ENCODE data around the gene HTRA3.

Gene HTRA3

GRCh38 chr4:8270418-8270771 lies 841 bp downstream of the HTRA3 start:
- no peak for DNase-seq

GRCh38 chr4:8270912-8271815 lies 1.6 kb downstream of the HTRA3 start:
- no peak for DNase-seq

- DNase-seq = no peak
Observed at GRCh38 chr4:8271821-8272220, 2.3 kb downstream of the HTRA3 start.

- DNase-seq = no peak
Observed at GRCh38 chr4:8272472-8273428, 3.2 kb downstream of the HTRA3 start.

DNA sequence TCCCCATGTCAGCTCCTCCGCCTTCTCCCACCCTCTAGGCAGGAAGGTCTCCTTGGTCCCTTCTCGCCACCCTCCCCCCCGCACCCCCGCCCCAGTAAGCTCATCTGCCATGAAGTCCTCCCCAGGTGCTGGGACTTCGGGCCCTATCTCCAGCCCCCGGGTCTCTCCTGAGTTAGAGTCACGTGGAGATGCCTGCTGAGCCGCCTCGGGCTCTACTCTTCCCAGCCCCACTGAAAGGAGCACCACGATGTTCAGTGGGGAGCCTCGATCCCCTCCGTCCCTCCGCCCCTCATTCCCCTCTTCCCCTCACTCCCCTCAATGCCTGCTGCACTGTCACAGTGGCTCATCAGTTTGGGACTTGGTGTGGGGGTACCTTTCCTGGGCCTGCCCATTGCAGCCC lies 3.9 kb downstream of the HTRA3 start:
- DNase-seq = no peak

DNA sequence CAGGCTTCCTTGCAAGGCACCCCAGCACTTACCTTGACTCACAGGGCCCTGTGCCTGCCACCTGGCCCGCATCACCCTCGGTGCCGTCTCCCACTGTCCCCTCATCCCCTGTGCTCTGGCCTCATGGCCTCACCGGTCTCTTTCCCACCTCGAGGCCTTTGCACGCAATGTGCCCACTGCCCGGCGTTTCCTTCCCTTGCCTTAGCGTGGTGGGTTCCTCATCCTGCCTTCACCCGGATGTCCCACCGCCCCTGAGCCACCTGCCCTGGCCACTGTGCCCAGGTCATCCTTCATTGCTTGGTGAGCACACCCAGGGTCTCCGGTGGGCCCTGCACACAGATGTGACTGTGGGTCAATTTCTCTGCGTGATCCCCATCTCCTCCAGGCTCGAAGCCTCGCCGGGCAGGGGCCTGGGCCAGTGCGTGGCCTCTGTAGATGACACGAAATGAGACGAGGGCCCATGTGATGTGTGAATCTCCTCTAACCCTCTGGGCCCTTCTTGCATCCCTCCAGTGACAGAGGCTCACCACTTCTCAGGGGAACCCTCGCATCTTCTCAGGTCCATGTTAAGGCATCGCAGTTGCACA lies 4.6 kb downstream of the HTRA3 start:
- no peak for DNase-seq

GRCh38 chr4:8274765-8275547 lies 5.4 kb downstream of the HTRA3 start:
- DNase-seq = no peak

GRCh38 chr4:8275548-8275910 lies 6.0 kb downstream of the HTRA3 start:
- DNase-seq = no peak

DNA sequence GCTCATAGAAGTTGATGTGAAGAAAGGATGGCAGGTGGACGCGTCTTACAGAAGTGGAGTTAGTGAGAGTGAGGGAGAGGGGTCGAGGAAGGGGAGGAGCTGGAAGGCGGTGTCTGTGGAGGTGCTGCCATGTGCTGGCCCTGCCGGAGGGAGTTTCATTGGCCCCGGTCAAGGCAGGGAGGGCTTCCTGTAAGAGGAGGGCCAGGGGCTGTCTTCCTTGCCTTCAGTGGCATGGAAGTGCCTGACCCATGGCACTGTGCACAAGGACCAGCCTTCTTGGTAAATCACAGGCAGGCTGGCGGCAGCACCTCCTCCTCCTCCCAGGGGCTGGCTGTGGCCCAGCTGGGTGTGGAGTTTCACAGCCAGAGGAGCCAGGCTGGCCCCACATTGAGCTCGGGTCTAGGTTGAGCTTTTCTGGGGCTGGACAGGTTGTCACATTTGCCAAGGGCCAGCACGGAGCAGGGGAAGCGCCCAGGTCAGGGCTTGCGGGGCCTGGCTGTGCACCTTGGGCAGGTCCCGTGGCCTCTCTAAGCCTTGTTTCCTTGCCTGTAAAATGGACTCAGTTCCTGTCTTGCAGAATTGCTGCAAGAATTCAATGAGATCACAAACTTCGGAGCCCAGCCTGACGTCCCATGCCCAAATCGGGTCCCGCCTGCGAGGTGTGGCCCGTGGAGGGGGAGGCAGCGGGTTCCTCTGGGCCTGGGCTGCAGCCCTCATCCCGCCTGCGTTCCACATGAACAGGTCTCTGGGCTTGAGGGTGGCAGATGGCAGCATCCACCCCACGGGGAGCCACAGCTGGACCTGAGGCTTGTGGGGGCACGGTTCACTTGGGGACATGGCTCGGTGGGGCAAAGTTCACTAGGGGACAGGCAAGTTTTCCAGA lies 7.0 kb downstream of the HTRA3 start:
- DNase-seq = no peak

GRCh38 chr4:8277356-8278008 lies 7.9 kb downstream of the HTRA3 start:
- DNase-seq = no peak

DNA sequence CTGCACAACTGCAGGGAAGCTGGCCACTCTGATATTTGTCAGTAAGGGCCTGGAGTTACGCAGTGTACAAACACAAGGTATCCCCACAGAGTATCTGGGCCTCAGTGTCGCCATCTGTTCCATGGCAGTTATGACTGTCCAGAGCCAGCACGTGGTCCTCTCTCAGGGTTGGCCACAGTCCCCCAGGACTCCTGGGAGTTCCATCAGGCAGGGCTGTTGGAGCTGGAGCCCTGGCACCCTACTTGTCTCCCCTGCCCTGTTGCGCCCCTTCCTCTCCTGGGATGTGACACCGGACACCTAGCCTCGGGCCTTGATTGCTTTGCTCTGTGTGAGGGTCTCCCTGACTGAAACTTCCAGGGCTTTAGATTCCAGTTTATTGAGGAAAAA lies 8.4 kb downstream of the HTRA3 start:
- no peak for DNase-seq

- DNase-seq = no peak
Observed at GRCh38 chr4:8278421-8279287, 9.1 kb downstream of the HTRA3 start.

GRCh38 chr4:8279321-8280157 lies 10.0 kb downstream of the HTRA3 start:
- DNase-seq = no peak

- no peak for DNase-seq
Observed at GRCh38 chr4:8280158-8280875, 10.8 kb downstream of the HTRA3 start.

- no peak for DNase-seq
Observed at GRCh38 chr4:8280876-8281440, 11.4 kb downstream of the HTRA3 start.

DNA sequence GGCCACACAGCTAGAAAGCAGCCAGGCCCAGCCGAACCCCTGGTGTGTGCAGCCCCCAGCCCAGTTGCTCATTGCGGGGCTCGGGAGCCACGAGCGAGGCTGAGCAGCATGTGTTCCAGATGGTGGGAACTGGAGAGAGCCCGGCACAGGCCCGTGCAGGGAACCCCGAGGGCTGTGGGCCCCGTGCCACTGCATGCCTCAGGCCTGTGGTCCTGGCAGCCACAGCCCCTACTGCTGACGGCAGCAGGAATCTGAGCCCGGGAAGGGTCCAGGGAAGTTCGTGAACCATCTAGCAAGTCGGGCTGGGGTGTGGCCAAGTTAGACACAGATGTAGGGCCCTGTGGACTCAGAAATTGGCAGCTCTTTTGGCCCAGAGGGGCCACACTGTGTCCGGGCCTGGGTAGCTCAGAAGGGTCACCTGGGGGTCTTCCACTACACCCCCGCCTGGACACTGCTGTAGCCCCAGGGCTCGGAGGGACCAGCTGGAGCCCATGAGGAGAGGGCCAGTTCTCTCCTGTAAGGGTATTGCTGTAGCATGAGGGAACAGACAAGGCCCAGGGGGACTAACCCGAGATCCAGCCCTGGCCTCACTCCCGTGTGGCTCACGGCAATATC lies 12.1 kb downstream of the HTRA3 start:
- DNase-seq = no peak

GRCh38 chr4:8282134-8282641 lies 12.6 kb downstream of the HTRA3 start:
- no peak for DNase-seq
